COR-L47 (cell line): ENCODE results near the gene GFAP.
A peak's percentile ranks its signal among the peaks of the same experiment; 100 is the strongest.

Experiments used
- DNase-seq: peaks from one replicate; lab custom pipeline; 2025; lab: John Stamatoyannopoulos, UW

Gene GFAP

GRCh38 chr17:44931376-44931775 lies 16.1 kb upstream of the GFAP start:
- no peak for DNase-seq

- DNase-seq = no peak
Measured at GRCh38 chr17:44930667-44931066, 15.4 kb upstream of the GFAP start.

- no peak for DNase-seq
Measured at GRCh38 chr17:44928950-44929720, 13.8 kb upstream of the GFAP start.

GRCh38 chr17:44928136-44928535 lies 12.8 kb upstream of the GFAP start:
- DNase-seq = no peak

- DNase-seq = no peak
Measured at GRCh38 chr17:44927696-44928095, 12.4 kb upstream of the GFAP start.

GRCh38 chr17:44926821-44927525 lies 11.7 kb upstream of the GFAP start:
- no peak for DNase-seq

GRCh38 chr17:44925731-44926697 lies 10.7 kb upstream of the GFAP start:
- DNase-seq = no peak

DNA sequence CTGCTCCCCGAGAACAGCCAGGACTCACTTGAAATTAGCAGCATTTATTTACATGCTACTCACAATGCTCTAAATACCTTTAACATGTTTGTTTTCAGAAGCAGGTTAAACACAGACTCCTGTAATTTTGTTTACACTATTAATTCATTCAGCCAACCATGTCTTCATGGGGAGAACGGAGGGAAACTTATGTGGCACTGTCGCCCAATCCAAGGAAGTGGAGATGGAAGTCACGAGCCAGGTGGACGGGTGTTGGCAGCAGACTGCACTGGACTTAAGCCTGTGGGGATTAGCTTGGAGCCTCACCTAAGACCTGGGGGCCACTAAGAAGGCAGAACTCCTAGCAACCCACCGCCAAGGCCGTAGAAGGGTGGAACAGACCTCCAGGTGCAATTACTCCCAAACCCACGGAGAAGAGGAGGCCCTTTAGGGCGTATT lies 8.8 kb upstream of the GFAP start:
- peak; percentile 34 for DNase-seq

DNA sequence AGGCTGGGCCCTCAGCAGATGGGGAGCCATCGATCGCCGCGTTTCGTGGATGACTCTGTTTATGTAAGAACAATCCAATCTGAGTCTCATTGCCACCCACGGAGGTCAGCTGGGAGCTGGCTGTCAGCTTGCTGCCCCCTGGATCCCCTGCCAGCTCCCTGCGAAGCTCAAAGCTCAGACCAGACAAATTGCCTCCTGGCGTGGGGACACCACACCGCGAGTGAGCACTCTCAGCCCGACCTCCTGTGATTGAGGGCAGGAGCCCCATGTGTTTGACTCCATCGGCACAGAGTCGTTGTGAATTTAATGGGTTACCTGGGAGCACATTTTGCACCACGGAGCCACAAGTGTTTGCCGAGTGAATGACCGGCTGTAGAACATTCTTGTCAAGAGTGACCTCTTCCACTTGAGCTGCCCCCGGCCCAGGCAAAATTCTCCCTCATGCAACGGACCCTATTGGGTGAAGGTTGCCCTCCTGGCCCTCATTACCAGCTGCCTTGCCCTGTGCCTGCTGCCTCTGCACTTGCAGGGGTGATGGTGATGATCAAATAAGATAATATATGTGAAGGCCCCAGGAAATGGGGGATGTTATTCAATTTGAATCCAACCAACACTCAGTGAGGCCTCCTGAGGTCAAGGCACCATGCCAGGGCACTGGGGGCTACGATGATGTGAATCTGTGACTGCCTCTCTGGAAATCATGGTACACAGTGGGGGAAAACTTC lies 7.6 kb upstream of the GFAP start:
- DNase-seq = no peak

DNA sequence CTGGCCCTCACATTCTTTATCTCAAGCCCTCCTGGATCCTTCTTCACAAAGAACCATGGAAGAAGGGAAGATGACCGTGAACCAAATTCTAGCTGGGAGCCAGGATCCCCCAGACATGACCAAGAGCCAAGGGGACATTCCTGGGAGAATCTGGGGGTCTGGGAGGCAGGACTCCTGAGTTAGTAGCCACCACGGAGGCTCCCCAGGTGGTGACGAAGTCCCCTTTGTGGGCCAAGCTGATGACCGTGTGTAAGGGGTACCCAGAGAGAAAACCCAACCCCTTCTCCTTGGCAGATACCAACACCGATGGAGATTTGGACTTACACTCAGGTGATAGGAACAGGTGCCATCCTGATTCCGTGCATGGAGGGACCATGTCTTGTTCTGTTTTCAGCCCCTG lies 6.8 kb upstream of the GFAP start:
- no peak for DNase-seq

- no peak for DNase-seq
Measured at GRCh38 chr17:44921122-44921882, 6.0 kb upstream of the GFAP start.

DNA sequence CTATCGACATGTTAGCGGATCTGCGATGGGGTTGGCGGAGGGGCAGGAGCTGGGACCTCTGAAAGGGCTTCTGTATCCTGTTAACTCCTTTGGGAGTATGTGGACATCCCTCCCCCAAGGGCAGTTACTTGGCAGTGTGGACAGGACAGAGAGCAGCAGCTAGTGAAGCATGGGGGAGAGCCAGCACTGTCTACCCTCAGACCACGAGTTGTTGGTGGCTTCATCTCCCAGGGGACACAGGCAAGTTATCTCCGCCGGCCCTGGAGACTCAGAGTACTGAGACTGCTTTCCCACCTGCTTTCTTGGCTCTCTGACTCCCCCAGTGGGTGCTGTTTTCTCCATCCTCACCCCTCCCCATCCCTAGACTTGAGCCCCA lies 5.3 kb upstream of the GFAP start:
- DNase-seq = no peak

DNA sequence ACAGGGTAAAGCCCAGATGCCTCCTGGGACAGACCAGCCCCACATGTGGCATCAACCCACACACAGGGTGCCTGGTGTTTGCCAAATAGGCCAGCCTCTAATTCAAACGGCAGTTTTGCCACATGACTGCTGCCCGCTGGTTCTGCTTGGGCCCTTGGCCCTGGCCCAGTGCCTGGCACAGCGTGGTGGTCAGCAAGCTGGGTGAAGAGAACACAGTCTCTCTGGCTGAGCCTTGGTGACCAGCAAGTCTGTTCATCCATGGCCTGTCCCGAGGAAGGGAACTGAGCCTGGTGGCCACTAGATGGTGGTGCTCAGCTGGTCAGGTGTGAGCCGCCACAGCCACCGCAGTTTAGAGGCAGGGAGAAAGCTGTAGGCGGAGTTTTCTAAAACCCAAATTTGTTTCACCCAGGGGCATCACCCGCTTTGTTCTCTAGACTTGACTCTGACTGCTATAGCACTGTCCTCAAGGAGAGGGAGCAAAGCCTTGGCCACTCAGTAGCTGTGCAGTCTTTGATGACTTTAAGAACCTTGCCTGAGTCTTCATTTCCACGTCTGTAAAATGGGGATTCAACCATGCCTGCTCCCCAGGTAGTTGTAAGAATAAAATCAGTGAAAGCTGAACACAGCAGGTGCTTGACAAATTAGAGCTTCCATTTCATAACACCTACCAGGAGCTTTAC lies 4.7 kb upstream of the GFAP start:
- DNase-seq = peak; percentile 69

- DNase-seq = no peak
Measured at GRCh38 chr17:44919411-44919810, 4.1 kb upstream of the GFAP start.

GRCh38 chr17:44918006-44918405 lies 2.7 kb upstream of the GFAP start:
- no peak for DNase-seq

GRCh38 chr17:44917456-44917855 lies 2.2 kb upstream of the GFAP start:
- DNase-seq = no peak

DNA sequence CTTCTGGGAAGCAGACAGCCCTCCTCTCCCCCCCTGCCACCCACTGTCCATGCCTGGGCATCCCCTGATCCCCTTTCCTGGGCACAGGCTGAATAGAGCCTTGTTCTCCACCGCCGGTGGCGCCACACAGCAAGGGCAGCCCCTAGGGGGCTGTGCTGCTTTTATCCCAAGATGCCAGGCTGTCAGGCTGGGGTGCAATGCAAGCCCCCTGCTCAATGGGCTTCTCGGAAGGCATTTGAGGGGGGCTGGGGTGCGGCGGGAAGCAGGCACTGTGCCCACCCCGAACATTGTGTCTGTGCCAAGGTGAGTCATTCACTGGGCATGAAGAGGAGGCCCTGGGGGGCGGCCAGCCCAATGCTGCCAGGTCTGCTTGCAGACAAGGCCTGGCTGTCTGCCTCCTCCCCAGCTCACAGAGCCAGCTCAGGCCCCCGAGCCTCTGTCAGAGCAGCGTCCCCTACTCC lies 1.5 kb upstream of the GFAP start:
- DNase-seq = peak; percentile 29

DNA sequence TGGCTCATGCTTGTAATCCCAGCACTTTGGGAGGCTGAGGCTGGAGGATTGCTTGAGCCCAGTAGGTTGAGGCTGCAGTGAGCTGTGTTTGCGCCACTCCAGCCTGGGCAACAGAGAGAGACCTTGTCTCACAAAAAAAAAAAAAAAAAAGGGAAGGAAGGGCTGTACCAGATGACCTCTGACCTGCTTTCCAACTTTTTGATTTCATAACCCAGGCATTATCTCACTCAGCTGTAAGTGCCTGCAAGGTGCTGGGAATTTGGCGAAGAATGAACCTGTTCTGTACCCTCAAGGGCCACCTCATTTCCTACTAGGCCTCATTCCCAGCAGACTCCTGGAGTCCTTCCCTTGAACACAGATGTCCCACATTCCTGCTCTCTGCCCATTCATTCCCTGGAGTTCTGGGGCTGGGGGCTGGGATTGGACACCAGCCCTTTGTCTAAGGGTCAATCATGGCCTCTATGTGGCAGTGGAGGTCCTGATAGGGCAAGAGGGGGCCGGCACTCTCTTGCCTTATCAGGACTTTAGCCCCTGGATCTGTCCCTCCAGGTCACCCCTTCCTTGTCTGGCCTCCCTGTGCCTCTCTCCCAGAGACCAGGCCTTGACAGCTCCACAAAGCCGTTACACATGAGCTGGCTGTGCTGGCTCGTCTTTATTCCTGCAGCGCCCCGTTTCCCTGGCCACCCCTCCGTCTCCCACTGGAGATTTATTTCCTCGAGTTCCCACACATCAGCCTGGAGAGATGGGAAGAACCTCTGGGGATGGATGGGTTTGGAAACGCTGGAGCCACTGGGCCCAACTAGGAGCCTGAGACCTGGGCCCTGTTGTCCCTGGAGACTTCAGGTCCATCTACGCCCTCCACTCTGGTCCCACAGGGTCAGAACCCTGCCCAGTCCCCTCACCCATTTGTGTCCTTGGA lies 821 bp upstream of the GFAP start:
- no peak for DNase-seq

GRCh38 chr17:44914698-44915271 lies 515 bp downstream of the GFAP start:
- DNase-seq = no peak
